ENCODE data around the gene ODAD2. TPM values are rescaled to one million over a fixed set of nuclear protein-coding genes. Genes with fewer than 3 reads are reported as not detected.
"Not testable (repeated sequence)": the region's sequence is repeated elsewhere in the genome, so short reads cannot be mapped to it uniquely, and the experiment has no call there.

Gene ODAD2
- total RNA-seq, 4 donors from 2014 or later, result not detected

DNA sequence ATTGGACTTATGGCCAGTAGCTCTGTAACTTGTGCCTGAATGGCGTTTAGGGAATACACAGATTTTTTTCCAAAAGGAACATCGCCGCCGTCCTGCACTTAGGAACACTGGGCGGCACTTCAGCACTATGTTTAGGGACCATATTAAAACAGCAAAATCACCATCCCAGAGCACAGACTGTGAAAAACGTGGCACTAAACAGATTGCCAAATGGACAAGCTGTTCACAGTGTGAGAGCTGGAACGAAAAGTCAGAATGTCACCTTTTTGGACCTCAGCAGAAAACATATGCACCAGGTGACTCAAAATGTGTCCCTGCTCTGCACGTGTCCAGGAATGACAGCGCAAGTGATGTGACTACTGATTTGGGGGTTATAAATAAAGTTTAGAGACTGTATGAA, 87.9 kb downstream of the ODAD2 start:
- Histone ChIP-seq H3K27ac (no peak overlapping the region), H3K4me1 (no peaks in the 10 kb centered on the region), H3K36me3 (no peaks in the 10 kb centered on the region), H3K27me3 (no peaks in the 10 kb centered on the region), H3K4me3 (no peak overlapping the region), H3K9me3 (no peaks in the 10 kb centered on the region)
- intact Hi-C loops (cut with DNase I; ENCODE audit: low total_unique reads) (no loop called here), in situ Hi-C loops (cut with MboI; ENCODE audit: low sequenced_read_pairs in 4 of 4) (no loop called here)
- TF ChIP-seq POLR2A (IDR thresholded peaks at IDR 0.05) (no peak), CTCF (IDR thresholded peaks at IDR 0.05 in 4 of 5, conservative IDR thresholded peaks at IDR 0.05 in 1 of 5) (no peak)
- no peak for ATAC-seq
- DNase-seq, result no peak

DNA sequence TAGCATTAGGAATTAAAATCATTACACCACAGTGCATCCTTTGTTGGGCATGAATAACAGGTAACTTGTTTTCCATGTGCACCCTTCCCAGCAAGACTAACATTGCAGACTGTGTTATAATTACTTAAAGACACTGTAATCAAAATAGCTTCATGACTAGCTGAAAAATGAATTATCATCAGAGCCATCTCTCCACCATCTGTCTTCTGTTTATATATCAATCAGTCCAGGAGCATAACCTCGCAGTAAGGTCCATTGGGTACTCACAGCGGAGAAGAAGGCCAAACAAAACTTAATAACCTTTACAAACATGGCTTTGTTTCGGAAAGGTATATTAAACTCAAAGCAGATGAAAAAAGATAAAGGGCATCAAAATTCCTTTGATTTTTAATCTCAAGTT, 90.6 kb downstream of the ODAD2 start:
- H3K27me3 ChIP-seq, result no peaks in the 10 kb centered on the region
- no peaks in the 10 kb centered on the region for H3K9me3 ChIP-seq
- no peak for TF ChIP-seq CTCF (IDR thresholded peaks at IDR 0.05 in 4 of 5, conservative IDR thresholded peaks at IDR 0.05 in 1 of 5)
- TF ChIP-seq POLR2A (IDR thresholded peaks at IDR 0.05), result no peak
- H3K36me3 ChIP-seq, result no peaks in the 10 kb centered on the region
- H3K27ac ChIP-seq, result no peak overlapping the region
- no peak overlapping the region for H3K4me3 ChIP-seq
- intact Hi-C loops (cut with DNase I; ENCODE audit: low total_unique reads) (no loop called here), in situ Hi-C loops (cut with MboI; ENCODE audit: low sequenced_read_pairs in 4 of 4) (no loop called here)
- no peaks in the 10 kb centered on the region for H3K4me1 ChIP-seq
- ATAC-seq, result no peak
- DNase-seq, result no peak

DNA sequence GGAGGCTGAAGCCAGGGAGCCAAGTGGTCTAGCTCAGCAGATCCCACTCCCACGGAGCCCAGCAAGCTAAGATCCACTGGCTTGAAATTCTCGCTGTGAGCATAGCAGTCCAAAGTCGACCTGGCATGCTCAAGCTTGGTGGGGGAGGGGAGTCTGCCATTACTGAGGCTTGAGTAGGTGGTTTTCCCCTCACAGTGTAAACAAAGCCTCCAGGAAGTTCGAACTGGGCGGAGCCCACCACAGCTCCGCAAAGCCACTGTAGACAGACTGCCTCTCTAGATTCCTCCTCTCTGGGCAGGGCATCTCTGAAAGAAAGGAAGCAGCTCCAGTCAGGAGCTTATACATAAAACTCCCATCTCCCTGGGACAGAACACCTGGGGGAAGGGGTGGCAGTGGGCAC, 99.4 kb downstream of the ODAD2 start:
- H3K9me3 ChIP-seq; in situ Hi-C loops (cut with MboI; ENCODE audit: low sequenced_read_pairs in 4 of 4); H3K4me3 ChIP-seq: not testable (repeated sequence)

GRCh38 chr10:27899058-27899457, 99.8 kb downstream of the ODAD2 start:
- TF ChIP-seq POLR2A (IDR thresholded peaks at IDR 0.05) (no peak), CTCF (IDR thresholded peaks at IDR 0.05 in 4 of 5, conservative IDR thresholded peaks at IDR 0.05 in 1 of 5) (no peak)
- intact Hi-C loops (cut with DNase I; ENCODE audit: low total_unique reads) (loop anchor here (5.0 kb wide), 1 partner anchor 48 kb away; no protein-coding TSS in a partner anchor), in situ Hi-C loops (cut with MboI; ENCODE audit: low sequenced_read_pairs in 4 of 4) (no loop called here)
- Histone ChIP-seq H3K4me1 (no peaks in the 10 kb centered on the region), H3K4me3 (no peak overlapping the region), H3K9me3 (no peaks in the 10 kb centered on the region), H3K27ac (no peak overlapping the region), H3K36me3 (no peaks in the 10 kb centered on the region), H3K27me3 (no peaks in the 10 kb centered on the region)
- no peak for ATAC-seq
- DNase-seq, result no peak

More for the DNA sequence above, 99.4 kb downstream of the ODAD2 start:
- not testable (repeated sequence) for H3K36me3 ChIP-seq, H3K4me1 ChIP-seq, DNase-seq, ATAC-seq, H3K27me3 ChIP-seq, H3K27ac ChIP-seq
- intact Hi-C loops (cut with DNase I; ENCODE audit: low total_unique reads), result loop anchor here (5.0 kb wide), 1 partner anchor 48 kb away; no protein-coding TSS in a partner anchor

- no peaks in the 10 kb centered on the region for H3K4me1 ChIP-seq
- no peak overlapping the region for H3K4me3 ChIP-seq
- H3K27me3 ChIP-seq, result no peaks in the 10 kb centered on the region
- no peaks in the 10 kb centered on the region for H3K36me3 ChIP-seq
- in situ Hi-C loops (cut with MboI; ENCODE audit: low sequenced_read_pairs in 4 of 4) (no loop called here), intact Hi-C loops (cut with DNase I; ENCODE audit: low total_unique reads) (no loop called here)
- H3K27ac ChIP-seq, result no peak overlapping the region
- TF ChIP-seq POLR2A (IDR thresholded peaks at IDR 0.05) (no peak), CTCF (IDR thresholded peaks at IDR 0.05 in 4 of 5, conservative IDR thresholded peaks at IDR 0.05 in 1 of 5) (no peak)
- no peak for DNase-seq
- ATAC-seq, result no peak
- H3K9me3 ChIP-seq, result no peaks in the 10 kb centered on the region
Measured at GRCh38 chr10:27893358-27893954, 105.4 kb downstream of the ODAD2 start.

Measured in gastrocnemius medialis (tissue), 4 donors.